GM21619 (cell line): ENCODE results near the gene PRUNE2.

Source experiments
- ATAC-seq: cut with Tn5 transposase; IDR thresholded peaks from one replicate; pipeline ENCODE4 v1.9.1; 2021; ENCODE audit not compliant: unreplicated experiment

Gene PRUNE2

GRCh38 chr9:76902395-76902794, 3.5 kb downstream of the PRUNE2 start:
- ATAC-seq, result no peak

- no peak for ATAC-seq
Observed at GRCh38 chr9:76901801-76902200, 4.1 kb downstream of the PRUNE2 start.

- no peak for ATAC-seq
Observed at GRCh38 chr9:76900884-76901440, 5.0 kb downstream of the PRUNE2 start.

- ATAC-seq, result no peak
Observed at GRCh38 chr9:76898786-76899185, 7.1 kb downstream of the PRUNE2 start.

GRCh38 chr9:76897804-76898525, 7.9 kb downstream of the PRUNE2 start:
- ATAC-seq, result no peak

GRCh38 chr9:76896035-76896434, 9.9 kb downstream of the PRUNE2 start:
- no peak for ATAC-seq

- no peak for ATAC-seq
Observed at GRCh38 chr9:76895186-76895585, 10.7 kb downstream of the PRUNE2 start.

GRCh38 chr9:76894198-76894597, 11.7 kb downstream of the PRUNE2 start:
- no peak for ATAC-seq

- ATAC-seq, result no peak
Observed at GRCh38 chr9:76893395-76893932, 12.4 kb downstream of the PRUNE2 start.

- no peak for ATAC-seq
Observed at GRCh38 chr9:76891874-76892273, 14.0 kb downstream of the PRUNE2 start.

- no peak for ATAC-seq
Observed at GRCh38 chr9:76891279-76891678, 14.6 kb downstream of the PRUNE2 start.

GRCh38 chr9:76887951-76888350, 18.0 kb downstream of the PRUNE2 start:
- no peak for ATAC-seq

GRCh38 chr9:76887003-76887821, 18.7 kb downstream of the PRUNE2 start:
- no peak for ATAC-seq

GRCh38 chr9:76886318-76886717, 19.6 kb downstream of the PRUNE2 start:
- ATAC-seq, result no peak

- ATAC-seq, result no peak
Observed at GRCh38 chr9:76884823-76885222, 21.1 kb downstream of the PRUNE2 start.

GRCh38 chr9:76883341-76883855, 22.5 kb downstream of the PRUNE2 start:
- ATAC-seq, result no peak

GRCh38 chr9:76882686-76883085, 23.2 kb downstream of the PRUNE2 start:
- peak; percentile 82 for ATAC-seq

- ATAC-seq, result no peak
Observed at GRCh38 chr9:76880210-76880609, 25.7 kb downstream of the PRUNE2 start.

- no peak for ATAC-seq
Observed at GRCh38 chr9:76878933-76879332, 27.0 kb downstream of the PRUNE2 start.

- no peak for ATAC-seq
Observed at GRCh38 chr9:76877961-76878360, 28.0 kb downstream of the PRUNE2 start.

- no peak for ATAC-seq
Observed at GRCh38 chr9:76876098-76876497, 29.8 kb downstream of the PRUNE2 start.

GRCh38 chr9:76873821-76874220, 32.1 kb downstream of the PRUNE2 start:
- ATAC-seq, result no peak
